ENCODE data around the gene MIEF1. TPM values are rescaled to one million over a fixed set of nuclear protein-coding genes. Genes with fewer than 3 reads are reported as not detected.

Gene MIEF1
- total RNA-seq, 6 experiments from 2014 or later: 26.4 to 32.8 (median 28.7) TPM

- peaks cover 33% of the 10 kb centered on the region for H3K4me1 Mint-ChIP-seq (ENCODE audit: low read depth)
- TF ChIP-seq CTCF (IDR thresholded peaks at IDR 0.05): no peak
- DNase-seq: no peak
- no peaks in the 10 kb centered on the region for H3K9me3 Mint-ChIP-seq
- H3K36me3 Mint-ChIP-seq (ENCODE audit: low read depth): peaks cover 29% of the 10 kb centered on the region
- H3K4me3 Mint-ChIP-seq: no peak overlapping the region
- H3K27me3 Mint-ChIP-seq (ENCODE audit: insufficient read depth): peaks cover 2% of the 10 kb centered on the region; the same call in 1 of the 2 replicates
- no peak overlapping the region for H3K27ac Mint-ChIP-seq
These were observed 11.7 kb downstream of the MIEF1 start for GRCh38 chr22:39513791-39514190.

- DNase-seq: no peak
- Mint-ChIP-seq H3K9me3 (no peaks in the 10 kb centered on the region), H3K27ac (no peak overlapping the region; the same call in 1 of the 2 replicates)
These were observed 12.4 kb downstream of the MIEF1 start for GRCh38 chr22:39514373-39514973.

GRCh38 chr22:39515266-39516050 lies 13.4 kb downstream of the MIEF1 start:
- Mint-ChIP-seq H3K4me1 (ENCODE audit: low read depth) (peaks cover 38% of the 10 kb centered on the region), H3K27me3 (ENCODE audit: insufficient read depth) (peaks cover 7% of the 10 kb centered on the region), H3K27ac (no peak overlapping the region), H3K9me3 (peaks cover 5% of the 10 kb centered on the region), H3K36me3 (ENCODE audit: low read depth) (peaks cover 25% of the 10 kb centered on the region), H3K4me3 (no peak overlapping the region)
- no peak for DNase-seq
- TF ChIP-seq CTCF (IDR thresholded peaks at IDR 0.05): no peak

More at GRCh38 chr22:39514373-39514973, 12.4 kb downstream of the MIEF1 start:
- Mint-ChIP-seq H3K4me3 (no peak overlapping the region), H3K27me3 (ENCODE audit: insufficient read depth) (peaks cover 2% of the 10 kb centered on the region; the same call in 1 of the 2 replicates), H3K36me3 (ENCODE audit: low read depth) (peaks cover 25% of the 10 kb centered on the region), H3K4me1 (ENCODE audit: low read depth) (peaks cover 38% of the 10 kb centered on the region)
- peak; percentile 78 for TF ChIP-seq CTCF (IDR thresholded peaks at IDR 0.05)

- DNase-seq: no peak
- peaks cover 20% of the 10 kb centered on the region for H3K9me3 Mint-ChIP-seq
- no peak overlapping the region for H3K4me3 Mint-ChIP-seq
- H3K4me1 Mint-ChIP-seq (ENCODE audit: low read depth): peaks cover 49% of the 10 kb centered on the region
- H3K36me3 Mint-ChIP-seq (ENCODE audit: low read depth): peaks cover 45% of the 10 kb centered on the region
- peaks cover 26% of the 10 kb centered on the region for H3K27me3 Mint-ChIP-seq (ENCODE audit: insufficient read depth)
- TF ChIP-seq CTCF (IDR thresholded peaks at IDR 0.05): no peak
- H3K27ac Mint-ChIP-seq: peak overlapping the region; percentile 61
These were observed 15.4 kb downstream of the MIEF1 start for GRCh38 chr22:39517470-39517869.

- TF ChIP-seq CTCF (IDR thresholded peaks at IDR 0.05): no peak
- Mint-ChIP-seq H3K36me3 (ENCODE audit: low read depth) (peaks cover 53% of the 10 kb centered on the region), H3K4me3 (peak overlapping the region; percentile 97), H3K4me1 (ENCODE audit: low read depth) (peaks cover 57% of the 10 kb centered on the region), H3K9me3 (peaks cover 24% of the 10 kb centered on the region), H3K27ac (peak overlapping the region; percentile 100), H3K27me3 (ENCODE audit: insufficient read depth) (peaks cover 34% of the 10 kb centered on the region)
- no peak for DNase-seq
These were observed 16.2 kb downstream of the MIEF1 start for GRCh38 chr22:39518144-39518786.
